ENCODE results near the gene BCKDK. TPM values are rescaled to one million over a fixed set of nuclear protein-coding genes. Genes with fewer than 3 reads are reported as not detected.
A peak's percentile ranks its signal among the peaks of the same experiment; 100 is the strongest.

The BCKDK gene
- 77.0 TPM for polyA plus RNA-seq (2012; ENCODE audit: insufficient read depth, insufficient read length, low read depth)

GRCh38 chr16:31108035-31108793 is at the start of gene BCKDK:
TSS of gene BCKDK (plus strand) at chr16:31108386. CDS start at chr16:31109224, 838 bp downstream.
- Histone ChIP-seq H3K9me3 (no peaks in the 10 kb centered on the region), H3K36me3 (peaks cover 34% of the 10 kb centered on the region), H3K4me3 (ENCODE audit: low read depth, low read length) (peak within 1 kb of the TSS; percentile 90), H3K27me3 (no peaks in the 10 kb centered on the region), H3K4me1 (no peaks in the 10 kb centered on the region; the same call in 1 of the 2 replicates)
- DNase-seq: peak; percentile 83
- TF ChIP-seq CTCF (IDR thresholded peaks at IDR 0.05; ENCODE audit: low read depth, low read length): no peak

DNA sequence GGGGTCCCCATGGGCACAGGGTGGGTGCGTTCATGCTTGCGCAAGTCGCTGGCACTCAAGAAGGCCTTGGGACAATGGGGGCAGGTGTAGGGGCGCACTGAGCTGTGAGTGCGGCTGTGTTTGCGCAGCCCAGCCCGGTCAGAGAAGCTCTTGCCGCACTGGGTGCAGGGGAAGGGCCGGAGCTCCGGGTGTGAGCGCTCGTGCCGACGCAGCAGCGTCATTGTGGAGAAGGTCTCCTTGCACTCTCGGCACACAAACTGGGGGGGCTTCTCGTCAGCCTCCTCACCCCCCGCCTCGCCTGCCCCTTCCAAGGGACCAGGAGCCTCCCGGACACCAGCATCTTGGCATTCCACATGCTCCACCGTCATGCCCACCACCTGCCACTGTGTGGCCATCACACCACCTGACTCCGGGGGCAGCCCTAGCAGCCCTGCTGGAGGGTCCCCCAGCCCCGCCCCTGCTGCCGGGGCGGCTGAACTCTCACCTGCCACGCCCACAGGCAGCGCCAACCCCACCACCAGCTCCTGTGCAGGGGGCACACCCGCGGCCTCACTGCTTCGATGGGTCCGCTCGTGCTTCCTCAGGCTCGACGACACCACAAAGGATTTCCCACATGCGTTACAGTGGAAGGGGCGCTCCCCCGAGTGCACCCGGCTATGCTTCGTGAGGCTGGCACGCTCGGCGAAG is 46.9 kb upstream of the BCKDK start:
- no peaks in the 10 kb centered on the region for H3K27me3 ChIP-seq
- H3K9me3 ChIP-seq: no peaks in the 10 kb centered on the region
- TF ChIP-seq CTCF (IDR thresholded peaks at IDR 0.05; ENCODE audit: low read depth, low read length): no peak
- H3K4me3 ChIP-seq (ENCODE audit: low read depth, low read length): no peak overlapping the region
- peaks cover 5% of the 10 kb centered on the region for H3K4me1 ChIP-seq
- H3K36me3 ChIP-seq: peaks cover 31% of the 10 kb centered on the region
- no peak for DNase-seq

GRCh38 chr16:31061813-31062440 is 46.3 kb upstream of the BCKDK start:
- Histone ChIP-seq H3K9me3 (no peaks in the 10 kb centered on the region), H3K36me3 (peaks cover 31% of the 10 kb centered on the region), H3K4me3 (ENCODE audit: low read depth, low read length) (no peak overlapping the region), H3K4me1 (peaks cover 5% of the 10 kb centered on the region), H3K27me3 (no peaks in the 10 kb centered on the region)
- no peak for DNase-seq
- no peak for TF ChIP-seq CTCF (IDR thresholded peaks at IDR 0.05; ENCODE audit: low read depth, low read length)

DNA sequence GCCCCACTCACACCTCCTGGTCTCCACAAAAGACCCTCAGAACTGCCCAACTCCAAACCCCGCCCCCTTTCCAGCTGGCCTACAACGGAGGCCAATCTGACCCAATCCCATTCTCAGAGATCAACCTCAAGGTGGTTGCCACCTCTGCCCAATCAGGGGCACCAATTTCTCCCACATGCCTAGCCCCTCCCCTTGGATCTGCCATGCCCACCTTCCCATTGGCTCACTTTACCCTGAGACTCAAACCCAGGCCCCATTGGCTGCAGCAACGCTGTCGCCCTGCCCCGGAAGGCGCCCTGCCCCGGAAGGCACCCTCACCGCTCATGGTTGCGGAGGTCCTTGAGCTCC is 44.7 kb upstream of the BCKDK start:
- no peak for DNase-seq
- no peak for TF ChIP-seq CTCF (IDR thresholded peaks at IDR 0.05; ENCODE audit: low read depth, low read length)

GRCh38 chr16:31063843-31064611 is 44.2 kb upstream of the BCKDK start:
- Histone ChIP-seq H3K4me3 (ENCODE audit: low read depth, low read length) (no peak overlapping the region), H3K36me3 (peaks cover 31% of the 10 kb centered on the region)
- no peak for TF ChIP-seq CTCF (IDR thresholded peaks at IDR 0.05; ENCODE audit: low read depth, low read length)

More for the DNA sequence above, 44.7 kb upstream of the BCKDK start:
- Histone ChIP-seq H3K4me3 (ENCODE audit: low read depth, low read length) (no peak overlapping the region), H3K27me3 (no peaks in the 10 kb centered on the region), H3K36me3 (peaks cover 31% of the 10 kb centered on the region), H3K9me3 (no peaks in the 10 kb centered on the region), H3K4me1 (peaks cover 5% of the 10 kb centered on the region)

More at GRCh38 chr16:31063843-31064611, 44.2 kb upstream of the BCKDK start:
- Histone ChIP-seq H3K27me3 (no peaks in the 10 kb centered on the region), H3K9me3 (no peaks in the 10 kb centered on the region), H3K4me1 (peaks cover 5% of the 10 kb centered on the region)
- no peak for DNase-seq

All from BE2C (cell line).